ENCODE data around the gene DNAJC30. TPM values are rescaled to one million over a fixed set of nuclear protein-coding genes. Genes with fewer than 3 reads are reported as not detected.

DNAJC30 gene
- total RNA-seq, 2 experiments from 2014 or later = 5.9 to 13.7 TPM

- no TSS peak for BruUV-seq (replicated peaks)
Measured at GRCh38 chr7:73706126-73707044, 23.1 kb upstream of the DNAJC30 start.

GRCh38 chr7:73705551-73705920, 22.3 kb upstream of the DNAJC30 start:
- no peaks in the 10 kb centered on the region for H4K20me1 ChIP-seq (ENCODE audit: insufficient read depth, low read length)
- H3K4me2 ChIP-seq (ENCODE audit: low read length) = no peak overlapping the region
- POLR2A ChIA-PET = interaction anchor here (0.6 kb wide), 1 partner anchor 757 kb away, joined by 4 read pairs; no protein-coding TSS in a partner anchor
- no peak overlapping the region for H3K4me3 ChIP-seq (ENCODE audit: low read depth, low read length, poor library complexity, severe bottlenecking)
- H3K79me2 ChIP-seq (ENCODE audit: insufficient read depth, low read depth, low read length) = no peaks in the 10 kb centered on the region
- TF ChIP-seq CTCF (conservative IDR thresholded peaks at IDR 0.05; ENCODE audit: low read length) = no peak
- TF ChIP-seq EZH2phosphoT487 (IDR thresholded peaks at IDR 0.05; ENCODE audit: borderline replicate concordance, low read depth, low read length) = no peak
- no peak overlapping the region for H3K27ac ChIP-seq (ENCODE audit: low read depth, low read length, poor library complexity, severe bottlenecking)
- H2AFZ ChIP-seq (ENCODE audit: low read length) = no peak overlapping the region
- BruUV-seq (replicated peaks) = no TSS peak
- intact Hi-C loops (cut with micrococcal nuclease; ENCODE audit: unreplicated experiment) = no loop called here
- no peaks in the 10 kb centered on the region for H3K9me2 ChIP-seq (ENCODE audit: insufficient read depth, low read length)
- CTCF ChIA-PET (ENCODE audit: unreplicated experiment) = no interaction called here
- H3K4me1 ChIP-seq (ENCODE audit: insufficient read depth, low read length, poor library complexity, severe bottlenecking) = no peaks in the 10 kb centered on the region
- H3K9me3 ChIP-seq (ENCODE audit: low read length) = no peaks in the 10 kb centered on the region
- H3K36me3 ChIP-seq (ENCODE audit: insufficient read depth, low read length) = no peaks in the 10 kb centered on the region
- no peak for DNase-seq (ENCODE audit: low spot score)

More at GRCh38 chr7:73706126-73707044, 23.1 kb upstream of the DNAJC30 start:
- no peak overlapping the region for H3K4me2 ChIP-seq (ENCODE audit: low read length)
- intact Hi-C loops (cut with micrococcal nuclease; ENCODE audit: unreplicated experiment) = no loop called here
- H3K36me3 ChIP-seq (ENCODE audit: insufficient read depth, low read length) = no peaks in the 10 kb centered on the region
- no peaks in the 10 kb centered on the region for H3K9me3 ChIP-seq (ENCODE audit: low read length)
- DNase-seq (ENCODE audit: low spot score) = no peak
- CTCF ChIA-PET (ENCODE audit: unreplicated experiment) = no interaction called here
- no peak overlapping the region for H2AFZ ChIP-seq (ENCODE audit: low read length)
- no peaks in the 10 kb centered on the region for H3K4me1 ChIP-seq (ENCODE audit: insufficient read depth, low read length, poor library complexity, severe bottlenecking)
- H3K27ac ChIP-seq (ENCODE audit: low read depth, low read length, poor library complexity, severe bottlenecking) = no peak overlapping the region
- H3K4me3 ChIP-seq (ENCODE audit: low read depth, low read length, poor library complexity, severe bottlenecking) = no peak overlapping the region
- H3K9me2 ChIP-seq (ENCODE audit: insufficient read depth, low read length) = no peaks in the 10 kb centered on the region
- POLR2A ChIA-PET = no interaction called here
- H4K20me1 ChIP-seq (ENCODE audit: insufficient read depth, low read length) = no peaks in the 10 kb centered on the region
- no peaks in the 10 kb centered on the region for H3K79me2 ChIP-seq (ENCODE audit: insufficient read depth, low read depth, low read length)
- no peak for TF ChIP-seq CTCF (conservative IDR thresholded peaks at IDR 0.05; ENCODE audit: low read length)
- no peak for TF ChIP-seq EZH2phosphoT487 (IDR thresholded peaks at IDR 0.05; ENCODE audit: borderline replicate concordance, low read depth, low read length)
